Parathyroid adenoma (tissue), 2 donors: ENCODE measurements around the gene P3H3.

Source experiments
- H2AFZ ChIP-seq: fragments of 300-600 bp; sonication (generic); one replicate; pipeline ENCODE4 v1.7.0; 2017; ENCODE audit warnings: antibody characterized with exemption, mild to moderate bottlenecking
- H3K27ac ChIP-seq: fragments of 300-600 bp; sonication (generic); one replicate; pipeline ENCODE4 v1.7.0; 2017
- H3K27me3 ChIP-seq: fragments of 300-600 bp; sonication (generic); one replicate; pipeline ENCODE4 v1.7.0; 2017; ENCODE audit warnings: low read length; ENCODE audit not compliant: control insufficient read depth, insufficient read depth
- H3K36me3 ChIP-seq: fragments of 300-600 bp; sonication (generic); one replicate; pipeline ENCODE4 v1.7.0; 2017; ENCODE audit warnings: low read length; ENCODE audit not compliant: control insufficient read depth, insufficient read depth
- H3K4me1 ChIP-seq: fragments of 300-600 bp; sonication (generic); one replicate; pipeline ENCODE4 v1.7.0; 2017; ENCODE audit warnings: control low read depth
- H3K4me2 ChIP-seq: fragments of 300-600 bp; sonication (generic); one replicate; pipeline ENCODE4 v1.7.0; 2017; ENCODE audit warnings: low read length
- H3K4me3 ChIP-seq: fragments of 300-600 bp; sonication (generic); one replicate; pipeline ENCODE4 v1.7.0; 2017; ENCODE audit warnings: low read depth, low read length
- H3K79me2 ChIP-seq: fragments of 300-600 bp; sonication (generic); one replicate; pipeline ENCODE4 v1.7.0; 2017; ENCODE audit warnings: control low read depth
- H3K9ac ChIP-seq: fragments of 300-600 bp; sonication (generic); one replicate; pipeline ENCODE4 v1.7.0; 2017; ENCODE audit warnings: mild to moderate bottlenecking
- H3K9me3 ChIP-seq: fragments of 300-600 bp; sonication (generic); one replicate; pipeline ENCODE4 v1.7.0; 2017; ENCODE audit warnings: low read length; ENCODE audit not compliant: control insufficient read depth
- TF ChIP-seq, protein P1 (sequence below): fragments of 300-600 bp; sonication (generic); IDR thresholded peaks from one replicate; pipeline ENCODE4 v1.7.0; 2017; ENCODE audit warnings: antibody characterized with exemption, mild to moderate bottlenecking
- donor health status: primary hyperparathyroidism.

P3H3 gene

DNA sequence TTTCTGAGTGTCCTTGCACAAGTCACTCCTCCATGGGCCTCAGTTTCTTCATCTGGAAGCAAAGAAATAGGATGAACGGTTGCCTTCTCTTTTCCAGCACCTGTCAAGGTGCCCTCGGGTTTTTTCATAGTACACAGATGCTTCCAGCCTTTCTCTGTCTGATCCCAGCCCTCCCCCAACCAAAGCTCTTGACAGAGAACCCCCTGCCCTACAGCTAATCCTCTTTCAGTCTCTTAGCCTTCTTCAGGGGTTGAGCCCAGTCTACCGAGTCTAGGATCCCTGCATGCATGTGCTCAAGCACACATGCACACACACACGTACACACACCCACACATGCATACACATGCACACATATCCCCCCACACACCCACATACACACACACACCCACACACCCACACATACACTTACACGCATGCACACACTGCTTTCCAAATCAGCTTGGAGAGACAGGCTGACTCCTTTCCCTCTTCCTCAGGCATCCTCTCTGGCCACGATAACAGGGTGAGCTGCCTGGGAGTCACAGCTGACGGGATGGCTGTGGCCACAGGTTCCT is 18.2 kb downstream of the P3H3 start:
- peaks cover 5% of the 10 kb centered on the region for H3K4me1 ChIP-seq
- no peak overlapping the region for H3K27ac ChIP-seq
- no peak overlapping the region for H3K4me3 ChIP-seq
- peaks cover 2% of the 10 kb centered on the region for H3K79me2 ChIP-seq
- TF ChIP-seq, protein P1, sequence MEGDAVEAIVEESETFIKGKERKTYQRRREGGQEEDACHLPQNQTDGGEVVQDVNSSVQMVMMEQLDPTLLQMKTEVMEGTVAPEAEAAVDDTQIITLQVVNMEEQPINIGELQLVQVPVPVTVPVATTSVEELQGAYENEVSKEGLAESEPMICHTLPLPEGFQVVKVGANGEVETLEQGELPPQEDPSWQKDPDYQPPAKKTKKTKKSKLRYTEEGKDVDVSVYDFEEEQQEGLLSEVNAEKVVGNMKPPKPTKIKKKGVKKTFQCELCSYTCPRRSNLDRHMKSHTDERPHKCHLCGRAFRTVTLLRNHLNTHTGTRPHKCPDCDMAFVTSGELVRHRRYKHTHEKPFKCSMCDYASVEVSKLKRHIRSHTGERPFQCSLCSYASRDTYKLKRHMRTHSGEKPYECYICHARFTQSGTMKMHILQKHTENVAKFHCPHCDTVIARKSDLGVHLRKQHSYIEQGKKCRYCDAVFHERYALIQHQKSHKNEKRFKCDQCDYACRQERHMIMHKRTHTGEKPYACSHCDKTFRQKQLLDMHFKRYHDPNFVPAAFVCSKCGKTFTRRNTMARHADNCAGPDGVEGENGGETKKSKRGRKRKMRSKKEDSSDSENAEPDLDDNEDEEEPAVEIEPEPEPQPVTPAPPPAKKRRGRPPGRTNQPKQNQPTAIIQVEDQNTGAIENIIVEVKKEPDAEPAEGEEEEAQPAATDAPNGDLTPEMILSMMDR = no peak
- no peaks in the 10 kb centered on the region for H3K27me3 ChIP-seq
- no peak overlapping the region for H2AFZ ChIP-seq
- no peaks in the 10 kb centered on the region for H3K36me3 ChIP-seq
- H3K9me3 ChIP-seq = no peaks in the 10 kb centered on the region
- H3K9ac ChIP-seq = no peak overlapping the region
- no peak overlapping the region for H3K4me2 ChIP-seq

DNA sequence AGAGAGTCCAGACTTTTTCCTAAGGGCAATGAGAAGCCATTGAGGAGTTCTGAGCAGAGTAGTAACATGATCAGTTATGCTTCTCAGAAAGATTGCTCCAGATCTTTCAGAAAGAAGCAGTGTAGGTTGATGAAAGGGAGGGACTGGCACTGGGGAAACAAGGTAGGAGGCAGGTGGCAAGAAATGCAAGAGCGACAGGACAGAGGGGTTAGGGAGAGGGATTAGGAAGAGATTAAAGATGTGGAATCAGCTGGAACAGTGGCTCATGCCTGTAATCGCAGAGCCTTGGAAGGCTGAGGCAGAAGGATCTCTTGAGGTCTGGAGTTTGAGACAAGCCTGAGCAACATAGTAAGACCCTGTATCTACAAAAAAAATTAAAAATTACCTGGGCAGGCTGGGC is 19.5 kb downstream of the P3H3 start:
- Histone ChIP-seq H3K4me2 (no peak overlapping the region), H3K79me2 (peaks cover 2% of the 10 kb centered on the region), H3K9ac (no peak overlapping the region), H3K9me3 (no peaks in the 10 kb centered on the region), H3K27me3 (no peaks in the 10 kb centered on the region), H3K4me1 (peaks cover 6% of the 10 kb centered on the region), H3K36me3 (no peaks in the 10 kb centered on the region), H2AFZ (no peak overlapping the region), H3K4me3 (no peak overlapping the region), H3K27ac (no peak overlapping the region)
- TF ChIP-seq, protein P1 = no peak

DNA sequence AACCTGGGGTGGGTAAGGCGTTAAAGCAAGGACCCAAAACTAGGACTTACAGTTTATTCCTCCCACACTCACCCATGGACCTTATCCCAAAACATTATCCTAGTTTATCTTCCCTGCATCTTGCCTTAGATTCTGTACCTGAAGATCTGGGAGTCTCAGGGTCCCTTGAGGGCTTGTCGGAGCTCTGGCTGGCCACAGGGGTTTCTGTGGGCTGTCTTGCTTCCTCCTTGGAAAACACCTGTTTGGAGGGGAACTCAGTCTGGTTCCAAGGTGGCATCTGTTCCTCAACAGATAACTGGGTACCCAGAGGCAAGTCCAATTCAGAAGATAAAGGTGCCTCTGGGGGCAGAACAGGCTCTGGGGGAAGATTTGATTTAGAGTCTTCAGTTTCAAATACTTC is 21.2 kb downstream of the P3H3 start:
- Histone ChIP-seq H3K79me2 (peaks cover 11% of the 10 kb centered on the region), H3K9me3 (no peaks in the 10 kb centered on the region), H3K4me3 (no peak overlapping the region), H3K4me2 (no peak overlapping the region), H3K4me1 (peaks cover 17% of the 10 kb centered on the region), H3K27ac (no peak overlapping the region), H2AFZ (no peak overlapping the region), H3K27me3 (no peaks in the 10 kb centered on the region), H3K9ac (no peak overlapping the region), H3K36me3 (no peaks in the 10 kb centered on the region)
- TF ChIP-seq, protein P1 = no peak

DNA sequence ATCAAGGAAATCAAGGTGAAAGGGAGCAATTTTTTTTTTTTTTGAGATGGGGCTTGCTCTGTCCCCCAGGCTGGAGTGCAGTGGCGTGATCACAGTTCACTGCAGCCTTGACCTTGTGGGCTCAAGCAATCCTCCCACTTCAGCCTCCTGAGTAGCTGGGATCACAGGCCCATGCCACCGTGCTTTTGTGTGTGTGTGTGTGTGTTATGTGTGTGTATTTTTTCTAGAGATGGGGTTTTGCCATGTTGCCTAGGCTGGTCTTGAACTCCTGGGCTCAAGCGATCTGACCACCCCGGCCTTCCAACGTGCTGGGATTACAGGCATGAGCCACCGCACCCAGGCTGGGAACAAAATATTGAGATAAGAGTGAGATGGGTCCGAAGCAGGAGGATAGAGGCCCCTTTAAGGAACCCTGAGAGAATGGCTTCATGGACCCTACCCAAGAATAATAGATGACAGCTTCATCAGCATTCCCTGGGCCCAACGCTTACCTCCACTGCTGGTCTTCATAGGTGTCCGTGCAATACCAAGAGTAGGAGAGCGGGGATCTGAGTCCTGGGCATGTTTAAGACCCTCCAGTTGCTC is 21.9 kb downstream of the P3H3 start:
- Histone ChIP-seq H3K4me3 (no peak overlapping the region), H3K4me1 (peaks cover 17% of the 10 kb centered on the region), H3K27ac (no peak overlapping the region), H3K79me2 (peaks cover 16% of the 10 kb centered on the region), H3K36me3 (no peaks in the 10 kb centered on the region), H3K9me3 (no peaks in the 10 kb centered on the region), H3K4me2 (no peak overlapping the region), H3K27me3 (no peaks in the 10 kb centered on the region), H2AFZ (no peak overlapping the region), H3K9ac (no peak overlapping the region)
- TF ChIP-seq, protein P1 = no peak

DNA sequence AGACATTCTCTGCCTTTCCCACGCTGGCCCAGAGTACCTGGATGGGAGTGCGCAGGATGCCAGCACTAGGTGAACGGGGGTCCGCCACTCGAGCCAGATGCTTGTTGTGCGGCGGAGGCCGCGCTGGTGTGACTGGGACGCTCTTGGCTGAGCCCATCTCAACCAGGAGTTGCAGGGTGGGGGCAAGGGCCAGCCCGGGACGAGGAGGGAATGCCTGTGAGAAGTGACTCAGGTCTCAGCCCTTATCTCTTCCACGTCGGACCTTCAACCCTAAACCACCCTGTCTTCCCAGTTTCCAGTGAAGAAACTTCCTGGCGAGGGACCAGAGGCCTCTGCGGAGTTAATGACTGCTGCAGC is 22.6 kb downstream of the P3H3 start:
- Histone ChIP-seq H3K4me2 (peak overlapping the region; percentile 99), H3K4me1 (peaks cover 17% of the 10 kb centered on the region), H3K4me3 (peak overlapping the region; percentile 96), H3K27me3 (no peaks in the 10 kb centered on the region), H3K9me3 (no peaks in the 10 kb centered on the region), H3K36me3 (no peaks in the 10 kb centered on the region), H3K27ac (peak overlapping the region; percentile 98), H3K79me2 (peaks cover 23% of the 10 kb centered on the region), H3K9ac (no peak overlapping the region), H2AFZ (peak overlapping the region; percentile 99)
- TF ChIP-seq, protein P1 = no peak
